ENCODE measurements around the gene SLC51A.

- TF ChIP-seq YY1 (IDR thresholded peaks at IDR 0.05; ENCODE audit: low read depth) (no peak), EP300 (IDR thresholded peaks at IDR 0.05; ENCODE audit: borderline replicate concordance) (no peak), TCF12 (IDR thresholded peaks at IDR 0.05; ENCODE audit: low read depth) (no peak), FOXM1 (IDR thresholded peaks at IDR 0.05; ENCODE audit: borderline replicate concordance, low read depth) (no peak), TAF1 (IDR thresholded peaks at IDR 0.05; ENCODE audit: low read depth) (no peak), RAD21 (IDR thresholded peaks at IDR 0.05; ENCODE audit: low read depth) (no peak), EGR1 (IDR thresholded peaks at IDR 0.05) (no peak), USF1 (IDR thresholded peaks at IDR 0.05) (no peak), MAX (IDR thresholded peaks at IDR 0.05) (no peak), REST (IDR thresholded peaks at IDR 0.05; ENCODE audit: low read depth) (no peak)
These were observed 35.2 kb upstream of the SLC51A start for GRCh38 chr3:196181127-196181546.

Data from Ishikawa (cell line).